Tibial nerve (tissue), 3 donors: ENCODE results near the gene MEA1.

Experiments
- CTCF ChIP-seq, 5 experiments: fragments of 200-600 bp in 3 of 5; fragments of 450-650 bp in 2 of 5; sonication (generic) in 3 of 5; IDR thresholded peaks; one replicate each; pipeline ENCODE4 v1.5.1; 2016 to 2019; ENCODE audit warnings: antibody characterized with exemption in 5 of 5, mild to moderate bottlenecking in 3 of 5, moderate library complexity in 2 of 5
- POLR2A ChIP-seq, 2 donors: fragments of 450-650 bp; IDR thresholded peaks; one replicate each; pipeline ENCODE4 v1.6.1; 2017; ENCODE audit warnings: antibody characterized with exemption in 2 of 2, mild to moderate bottlenecking in 2 of 2, moderate library complexity in 2 of 2

GRCh38 chr6:43033496-43034189 is 19.9 kb upstream of the MEA1 start:
- TF ChIP-seq CTCF (IDR thresholded peaks at IDR 0.05) (no peak), POLR2A (IDR thresholded peaks at IDR 0.05) (no peak)
